NCI-H187 (cell line): Measurements from ENCODE around the gene LRRIQ1.
"Not testable (repeated sequence)": the region's sequence is repeated elsewhere in the genome, so short reads cannot be mapped to it uniquely, and the experiment has no call there.

Source experiments
- DNase-seq, 2 experiments: peaks; one replicate each; lab custom pipeline; 2025; lab: John Stamatoyannopoulos, UW

LRRIQ1 gene

GRCh38 chr12:85203809-85204208 lies 167.7 kb downstream of the LRRIQ1 start:
- DNase-seq: not testable (repeated sequence)

GRCh38 chr12:85206543-85206942 lies 170.4 kb downstream of the LRRIQ1 start:
- DNase-seq: no peak

- not testable (repeated sequence) for DNase-seq
These were observed 188.2 kb downstream of the LRRIQ1 start for GRCh38 chr12:85224339-85224738.

GRCh38 chr12:85225501-85225900 lies 189.3 kb downstream of the LRRIQ1 start:
- DNase-seq: no peak

GRCh38 chr12:85237327-85237726 lies 201.2 kb downstream of the LRRIQ1 start:
- no peak for DNase-seq

- no peak for DNase-seq
These were observed 208.4 kb downstream of the LRRIQ1 start for GRCh38 chr12:85244561-85244960.

GRCh38 chr12:85253853-85254252 lies 217.7 kb downstream of the LRRIQ1 start:
- no peak for DNase-seq

- DNase-seq: no peak
These were observed 221.5 kb downstream of the LRRIQ1 start for GRCh38 chr12:85257671-85258070.

- DNase-seq: no peak
These were observed 224.3 kb downstream of the LRRIQ1 start for GRCh38 chr12:85260447-85260846.

GRCh38 chr12:85260896-85261295 lies 224.7 kb downstream of the LRRIQ1 start:
- DNase-seq: no peak

GRCh38 chr12:85266356-85266755 lies 230.2 kb downstream of the LRRIQ1 start:
- DNase-seq: no peak

GRCh38 chr12:85273381-85274314 lies 237.5 kb downstream of the LRRIQ1 start:
- no peak for DNase-seq

- no peak for DNase-seq
These were observed 238.1 kb downstream of the LRRIQ1 start for GRCh38 chr12:85274315-85274651.

GRCh38 chr12:85275374-85275773 lies 239.2 kb downstream of the LRRIQ1 start:
- DNase-seq: no peak

- no peak for DNase-seq
These were observed 241.0 kb downstream of the LRRIQ1 start for GRCh38 chr12:85277191-85277590.

GRCh38 chr12:85277900-85278597 lies 241.9 kb downstream of the LRRIQ1 start:
- DNase-seq: no peak

GRCh38 chr12:85278598-85279448 lies 242.7 kb downstream of the LRRIQ1 start:
- no peak for DNase-seq

- no peak for DNase-seq
These were observed 243.5 kb downstream of the LRRIQ1 start for GRCh38 chr12:85279449-85280164.

GRCh38 chr12:85280165-85280983 lies 244.2 kb downstream of the LRRIQ1 start, which contains the start of gene ALX1:
Gene ALX1, plus strand, starts transcription at chr12:85280220. Its CDS starts 42 bp downstream, at chr12:85280262.
- peak; percentile 20 to 28 for DNase-seq

- DNase-seq: no peak
These were observed 245.0 kb downstream of the LRRIQ1 start for GRCh38 chr12:85280984-85281630.
